IMR-90 (cell line): ENCODE measurements around the gene TAAR1. TPM values are rescaled to one million over a fixed set of nuclear protein-coding genes. Genes with fewer than 3 reads are reported as not detected.

ENCODE experiments used
- ATAC-seq: fragments of 200-7000 bp; cut with Tn5 transposase; 2 replicates; pipeline ENCODE4 v1.9.1; 2020; ENCODE audit warnings: low read depth, mild to moderate bottlenecking, moderate library complexity
- BruUV-seq: library from RNA; stranded (reverse); fragments of 400-500 nt; replicated peaks from 2 replicates; lab custom pipeline; 2021; lab: Mats Ljungman, UMichigan
- CTCF ChIA-PET: fragments of 300-600 bp; formaldehyde crosslinking; extraction: SDS; loops from one replicate; lab custom pipeline; 2021; ENCODE audit warnings: antibody characterized with exemption; lab: Yijun Ruan, JAX
- POLR2A ChIA-PET: fragments of 300-600 bp; sonication (Branson Sonifier 250); formaldehyde crosslinking; loops from one replicate; lab custom pipeline; 2022; ENCODE audit warnings: antibody characterized with exemption; ENCODE audit not compliant: unreplicated experiment; lab: Charles Lee
- DNase-seq: peaks from one replicate; pipeline ENCODE4 v3.0.0; 2013
- H2AFZ ChIP-seq: replicated peaks from 2 replicates; pipeline ENCODE3; 2013; ENCODE audit warnings: low read length, mild to moderate bottlenecking; ENCODE audit not compliant: poor library complexity
- H2AK5ac ChIP-seq: 2 replicates; pipeline ENCODE4 v1.6.1; 2013; ENCODE audit warnings: low read depth, low read length, inconsistent platforms
- H2AK9ac ChIP-seq: replicated peaks from 2 replicates; pipeline ENCODE3; 2013; ENCODE audit warnings: mild to moderate bottlenecking, low read depth, low read length, moderate library complexity; ENCODE audit not compliant: poor library complexity
- H2BK120ac ChIP-seq: 2 replicates; pipeline ENCODE4 v1.6.1; 2013; ENCODE audit warnings: low read depth, low read length, inconsistent platforms
- H2BK15ac ChIP-seq: 3 replicates; pipeline ENCODE4 v1.6.1; 2013; ENCODE audit warnings: low read depth, low read length, inconsistent platforms
- H2BK20ac ChIP-seq: 2 replicates; pipeline ENCODE4 v1.6.1; 2013; ENCODE audit warnings: low read depth, mild to moderate bottlenecking, inconsistent platforms, low read length, moderate library complexity
- H2BK5ac ChIP-seq: 2 replicates; pipeline ENCODE4 v1.6.1; 2013; ENCODE audit warnings: mild to moderate bottlenecking, low read depth, low read length, inconsistent platforms; ENCODE audit not compliant: poor library complexity, severe bottlenecking
- H3K14ac ChIP-seq: replicated peaks from 2 replicates; pipeline ENCODE4 v1.6.1; 2013; ENCODE audit warnings: low read depth, low read length, inconsistent platforms
- H3K18ac ChIP-seq: 2 replicates; pipeline ENCODE4 v1.6.1; 2013; ENCODE audit warnings: low read depth, low read length, control low read depth
- H3K23ac ChIP-seq: 2 replicates; pipeline ENCODE4 v1.6.1; 2013; ENCODE audit warnings: low read depth, low read length, inconsistent platforms
- H3K27ac ChIP-seq: 2 replicates; pipeline ENCODE4 v1.5.1; 2013; ENCODE audit warnings: mild to moderate bottlenecking, control low read depth, low read length; ENCODE audit not compliant: insufficient read depth
- H3K27me3 ChIP-seq: 2 replicates; pipeline ENCODE4 v1.6.1; 2013; ENCODE audit warnings: low read length; ENCODE audit not compliant: control insufficient read depth, insufficient read depth
- H3K36me3 ChIP-seq: 2 replicates; pipeline ENCODE4 v1.6.1; 2013; ENCODE audit warnings: low read length, mixed read lengths; ENCODE audit not compliant: control insufficient read depth, insufficient read depth
- H3K4ac ChIP-seq: 2 replicates; pipeline ENCODE4 v1.6.1; 2013; ENCODE audit warnings: low read depth, low read length, inconsistent platforms
- H3K4me1 ChIP-seq: 2 replicates; pipeline ENCODE4 v1.6.1; 2013; ENCODE audit warnings: low read length, mixed read lengths; ENCODE audit not compliant: control insufficient read depth, insufficient read depth
- H3K4me2 ChIP-seq: 2 replicates; pipeline ENCODE4 v1.6.1; 2013; ENCODE audit warnings: low read depth, mild to moderate bottlenecking, control low read depth, low read length, moderate library complexity
- H3K4me3 ChIP-seq: 2 replicates; pipeline ENCODE4 v1.5.1; 2013; ENCODE audit warnings: low read depth, mild to moderate bottlenecking, control low read depth, low read length, moderate library complexity; ENCODE audit not compliant: insufficient read depth
- H3K56ac ChIP-seq: 2 replicates; pipeline ENCODE4 v1.6.1; 2013; ENCODE audit warnings: low read length, inconsistent platforms; ENCODE audit not compliant: insufficient read depth; ENCODE audit errors: extremely low read depth
- H3K79me1 ChIP-seq, 2 experiments: 2 replicates each; pipeline ENCODE4 v1.6.1; 2013; ENCODE audit warnings: low read length in 2 of 2, inconsistent platforms in 1 of 2, low read depth in 1 of 2
- H3K9ac ChIP-seq: 2 replicates; pipeline ENCODE4 v1.6.1; 2013; ENCODE audit warnings: low read depth, low read length, control low read depth
- H3K9me1 ChIP-seq: 2 replicates; pipeline ENCODE4 v1.6.1; 2013; ENCODE audit warnings: low read length, inconsistent platforms; ENCODE audit not compliant: insufficient read depth
- H3K9me3 ChIP-seq: 2 replicates; pipeline ENCODE4 v1.6.1; 2013; ENCODE audit warnings: low read length; ENCODE audit not compliant: control insufficient read depth, insufficient read depth
- H4K20me1 ChIP-seq: 2 replicates; pipeline ENCODE4 v1.6.1; 2013; ENCODE audit warnings: low read length, inconsistent platforms; ENCODE audit not compliant: insufficient read depth
- H4K5ac ChIP-seq: 2 replicates; pipeline ENCODE4 v1.6.1; 2013; ENCODE audit warnings: mild to moderate bottlenecking, low read depth, low read length, control low read depth
- H4K8ac ChIP-seq, 2 experiments: 2 replicates each; pipeline ENCODE4 v1.6.1; 2013; ENCODE audit warnings: low read depth in 2 of 2, low read length in 2 of 2, control low read depth in 1 of 2, inconsistent platforms in 1 of 2
- H4K91ac ChIP-seq: 2 replicates; pipeline ENCODE4 v1.6.1; 2013; ENCODE audit warnings: low read depth, low read length, inconsistent platforms; ENCODE audit not compliant: insufficient read depth
- BHLHE40 ChIP-seq: fragments of 150-350 bp; IDR thresholded peaks from 2 replicates; pipeline ENCODE4 v1.6.1; 2016; ENCODE audit warnings: mild to moderate bottlenecking, low read depth, low read length
- CHD1 ChIP-seq: IDR thresholded peaks from 2 replicates; pipeline ENCODE4 v1.6.1; 2012; ENCODE audit warnings: low read depth, low read length, improper control_type of control experiment
- FOS ChIP-seq: fragments of 150-350 bp; IDR thresholded peaks from 2 replicates; pipeline ENCODE4 v1.6.1; 2016; ENCODE audit warnings: low read depth, low read length
- MAFK ChIP-seq: IDR thresholded peaks from 2 replicates; pipeline ENCODE4 v1.6.1; 2012; ENCODE audit warnings: low read depth, low read length, improper control_type of control experiment
- MAZ ChIP-seq: IDR thresholded peaks from 2 replicates; pipeline ENCODE4 v1.6.1; 2012; ENCODE audit warnings: low read depth, mild to moderate bottlenecking, low read length, improper control_type of control experiment, moderate library complexity, borderline replicate concordance
- MXI1 ChIP-seq: IDR thresholded peaks from 2 replicates; pipeline ENCODE4 v1.6.1; 2012; ENCODE audit warnings: low read depth, mild to moderate bottlenecking, low read length, moderate library complexity, borderline replicate concordance
- NFE2L2 ChIP-seq: fragments of 150-350 bp; IDR thresholded peaks from 2 replicates; pipeline ENCODE4 v1.6.1; 2016; ENCODE audit warnings: low read depth, mild to moderate bottlenecking, low read length
- POLR2A ChIP-seq: IDR thresholded peaks from 2 replicates; pipeline ENCODE4 v1.6.1; 2012; ENCODE audit warnings: mild to moderate bottlenecking, low read depth, low read length
- RCOR1 ChIP-seq: IDR thresholded peaks from 2 replicates; pipeline ENCODE4 v1.6.1; 2012; ENCODE audit warnings: mild to moderate bottlenecking, low read length, improper control_type of control experiment; ENCODE audit not compliant: insufficient replicate concordance
- RFX5 ChIP-seq: IDR thresholded peaks from 2 replicates; pipeline ENCODE4 v1.8.0; 2012; ENCODE audit warnings: low read depth, mild to moderate bottlenecking, low read length, moderate library complexity
- WGBS, 2 experiments: methylation state at CpG; one replicate each; pipeline versions ENCODE4 v1.1.5 to v1.1.7; 2013; ENCODE audit warnings: missing lambda C conversion rate in 2 of 2; ENCODE audit not compliant: insufficient read length in 1 of 2; ENCODE audit errors: extremely low coverage in 2 of 2; 5-methylcytosine and 5-hydroxymethylcytosine counted together
- dilution Hi-C: fragments of 300-500 bp; cut with HindIII; formaldehyde crosslinking; loops from one replicate; pipeline ENCODE4 v1.14.3; 2018; ENCODE audit warnings: low sequenced_read_pairs; ENCODE audit not compliant: unreplicated experiment
- in situ Hi-C: fragments of 300-500 bp; cut with MboI; formaldehyde crosslinking; loops from 3 replicates; pipeline ENCODE4 v1.14.3; 2019; ENCODE audit warnings: low sequenced_read_pairs, inconsistent platforms, mixed read lengths
- intact Hi-C: fragments of 100-400 bp; cut with micrococcal nuclease; formaldehyde crosslinking; loops from 2 replicates; pipeline ENCODE4 v1.10.0; 2022
- polyA plus RNA-seq, 3 experiments: library from polyadenylated mRNA; depleted of rRNA; stranded (reverse); fragments of >200 nt; gene quantifications; 2 replicates each; pipeline ENCODE4 v1.2.3, GENCODE V29; 2012; ENCODE audit warnings: low replicate concordance in 1 of 3
- total RNA-seq: library from RNA; depleted of rRNA; stranded (reverse); fragments of >200 nt; gene quantifications from 2 replicates; pipeline ENCODE4 v1.2.3, GENCODE V29; 2012
- TF ChIP-seq, protein P1 (sequence below): fragments of 150-350 bp; IDR thresholded peaks from 2 replicates; pipeline ENCODE4 v1.6.1; 2016; ENCODE audit warnings: low read depth, mild to moderate bottlenecking, low read length, moderate library complexity, borderline replicate concordance
- TF ChIP-seq, protein P2 (sequence below): fragments of 150-350 bp; IDR thresholded peaks from 2 replicates; pipeline ENCODE4 v1.6.1; 2017; ENCODE audit warnings: mild to moderate bottlenecking, antibody characterized with exemption, low read length, low read depth
- TF ChIP-seq, protein P3 (sequence below): conservative IDR thresholded peaks from 2 replicates; pipeline ENCODE4 v1.5.1; 2012; ENCODE audit warnings: mild to moderate bottlenecking, low read depth, low read length, improper control_type of control experiment

Gene TAAR1
- total and polyA plus RNA-seq, 2 of the 4 experiments (the other 2 are of a cell fraction), result not detected

DNA sequence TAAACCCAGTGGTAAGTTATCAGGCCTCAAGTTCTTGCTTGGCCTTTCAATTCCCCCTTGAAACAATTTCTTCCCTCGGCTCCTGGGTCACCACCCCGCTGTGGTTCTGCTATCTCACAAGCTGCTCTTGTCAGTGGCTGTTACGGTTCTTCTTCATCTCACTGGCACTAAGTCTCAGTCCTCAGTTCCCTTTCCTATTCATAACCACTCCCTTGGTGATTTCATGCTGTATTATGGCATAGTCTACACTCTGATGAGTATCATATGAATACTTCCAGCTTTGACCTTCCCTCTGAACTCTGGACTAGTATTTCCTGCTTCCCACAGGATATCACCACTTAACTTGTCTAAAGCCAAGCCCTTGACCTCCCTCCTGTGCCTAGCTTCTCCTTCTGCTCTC, 7.9 kb downstream of the TAAR1 start:
- dilution Hi-C loops, result no loop called here
- Histone ChIP-seq H2BK5ac (no peak overlapping the region), H4K8ac (no peak overlapping the region), H4K5ac (no peak overlapping the region), H4K20me1 (no peaks in the 10 kb centered on the region), H3K4me1 (no peaks in the 10 kb centered on the region), H2AK9ac (no peak overlapping the region), H2BK15ac (no peak overlapping the region), H3K79me1 (no peaks in the 10 kb centered on the region), H2AFZ (no peak overlapping the region), H3K14ac (no peak overlapping the region), H3K18ac (no peak overlapping the region), H2AK5ac (no peak overlapping the region), H3K36me3 (no peaks in the 10 kb centered on the region), H3K9me1 (no peaks in the 10 kb centered on the region), H3K4ac (no peak overlapping the region), H3K4me2 (no peak overlapping the region), H2BK20ac (no peak overlapping the region), H2BK120ac (no peak overlapping the region), H3K56ac (no peak overlapping the region), H3K27me3 (peaks cover 31% of the 10 kb centered on the region), H3K9ac (no peak overlapping the region), H3K4me3 (no peak overlapping the region), H3K27ac (no peak overlapping the region), H4K91ac (no peak overlapping the region), H3K23ac (no peak overlapping the region), H3K9me3 (no peaks in the 10 kb centered on the region)
- TF ChIP-seq RCOR1, result no peak
- TF ChIP-seq FOS, result no peak
- TF ChIP-seq BHLHE40, result no peak
- no peak for TF ChIP-seq NFE2L2
- TF ChIP-seq MXI1, result no peak
- TF ChIP-seq POLR2A, result no peak
- TF ChIP-seq RFX5, result no peak
- TF ChIP-seq, protein P1, sequence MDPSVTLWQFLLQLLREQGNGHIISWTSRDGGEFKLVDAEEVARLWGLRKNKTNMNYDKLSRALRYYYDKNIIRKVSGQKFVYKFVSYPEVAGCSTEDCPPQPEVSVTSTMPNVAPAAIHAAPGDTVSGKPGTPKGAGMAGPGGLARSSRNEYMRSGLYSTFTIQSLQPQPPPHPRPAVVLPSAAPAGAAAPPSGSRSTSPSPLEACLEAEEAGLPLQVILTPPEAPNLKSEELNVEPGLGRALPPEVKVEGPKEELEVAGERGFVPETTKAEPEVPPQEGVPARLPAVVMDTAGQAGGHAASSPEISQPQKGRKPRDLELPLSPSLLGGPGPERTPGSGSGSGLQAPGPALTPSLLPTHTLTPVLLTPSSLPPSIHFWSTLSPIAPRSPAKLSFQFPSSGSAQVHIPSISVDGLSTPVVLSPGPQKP, result no peak
- no peak for TF ChIP-seq MAZ
- TF ChIP-seq MAFK, result no peak
- TF ChIP-seq, protein P2, sequence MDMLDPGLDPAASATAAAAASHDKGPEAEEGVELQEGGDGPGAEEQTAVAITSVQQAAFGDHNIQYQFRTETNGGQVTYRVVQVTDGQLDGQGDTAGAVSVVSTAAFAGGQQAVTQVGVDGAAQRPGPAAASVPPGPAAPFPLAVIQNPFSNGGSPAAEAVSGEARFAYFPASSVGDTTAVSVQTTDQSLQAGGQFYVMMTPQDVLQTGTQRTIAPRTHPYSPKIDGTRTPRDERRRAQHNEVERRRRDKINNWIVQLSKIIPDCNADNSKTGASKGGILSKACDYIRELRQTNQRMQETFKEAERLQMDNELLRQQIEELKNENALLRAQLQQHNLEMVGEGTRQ, result no peak
- TF ChIP-seq, protein P3, sequence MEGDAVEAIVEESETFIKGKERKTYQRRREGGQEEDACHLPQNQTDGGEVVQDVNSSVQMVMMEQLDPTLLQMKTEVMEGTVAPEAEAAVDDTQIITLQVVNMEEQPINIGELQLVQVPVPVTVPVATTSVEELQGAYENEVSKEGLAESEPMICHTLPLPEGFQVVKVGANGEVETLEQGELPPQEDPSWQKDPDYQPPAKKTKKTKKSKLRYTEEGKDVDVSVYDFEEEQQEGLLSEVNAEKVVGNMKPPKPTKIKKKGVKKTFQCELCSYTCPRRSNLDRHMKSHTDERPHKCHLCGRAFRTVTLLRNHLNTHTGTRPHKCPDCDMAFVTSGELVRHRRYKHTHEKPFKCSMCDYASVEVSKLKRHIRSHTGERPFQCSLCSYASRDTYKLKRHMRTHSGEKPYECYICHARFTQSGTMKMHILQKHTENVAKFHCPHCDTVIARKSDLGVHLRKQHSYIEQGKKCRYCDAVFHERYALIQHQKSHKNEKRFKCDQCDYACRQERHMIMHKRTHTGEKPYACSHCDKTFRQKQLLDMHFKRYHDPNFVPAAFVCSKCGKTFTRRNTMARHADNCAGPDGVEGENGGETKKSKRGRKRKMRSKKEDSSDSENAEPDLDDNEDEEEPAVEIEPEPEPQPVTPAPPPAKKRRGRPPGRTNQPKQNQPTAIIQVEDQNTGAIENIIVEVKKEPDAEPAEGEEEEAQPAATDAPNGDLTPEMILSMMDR, result no peak
- no peak for TF ChIP-seq CHD1
- no peak for DNase-seq
- no peak for ATAC-seq
- no TSS peak for BruUV-seq
- in situ Hi-C loops, result loop anchor here (25.0 kb wide), 1 partner anchor 111 kb away; the partner anchor contains the start of gene VNN2
- no CpG with 5 or more reads among the region's 3 CpGs for WGBS, 2 experiments
- intact Hi-C loops, result loop anchor here (5.0 kb wide), 1 partner anchor 39 kb away; no protein-coding TSS in a partner anchor
- CTCF ChIA-PET, result interaction anchor here (0.5 kb wide), 1 partner anchor 19 kb away, joined by 5 read pairs; no protein-coding TSS in a partner anchor
- POLR2A ChIA-PET, result no interaction called here
